HG03469 (cell line): Measurements from ENCODE around the gene SEMA4D.

Experiments used
- ATAC-seq: cut with Tn5 transposase; IDR thresholded peaks from one replicate; pipeline ENCODE4 v1.9.1; 2021; ENCODE audit warnings: mild to moderate bottlenecking, moderate library complexity, moderate number of reproducible peaks; ENCODE audit not compliant: unreplicated experiment

The SEMA4D gene

DNA sequence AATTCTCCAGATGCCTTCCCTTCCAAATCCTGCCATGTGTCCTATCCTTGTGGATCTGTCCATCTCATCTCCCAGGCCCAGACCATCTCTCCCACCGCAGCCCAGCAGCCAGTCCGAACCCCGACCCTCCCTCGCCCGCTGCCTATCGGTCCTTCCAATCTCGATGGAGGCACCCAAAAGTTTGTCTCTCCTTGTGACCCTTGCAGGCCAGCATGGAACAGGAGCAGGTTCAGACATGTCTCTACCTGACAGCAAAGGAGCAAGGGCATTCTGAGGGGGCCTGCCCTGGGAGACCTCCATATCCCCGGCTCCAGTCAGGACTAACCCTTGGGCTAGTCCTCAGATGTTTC is 51.0 kb downstream of the SEMA4D start:
- no peak for ATAC-seq

DNA sequence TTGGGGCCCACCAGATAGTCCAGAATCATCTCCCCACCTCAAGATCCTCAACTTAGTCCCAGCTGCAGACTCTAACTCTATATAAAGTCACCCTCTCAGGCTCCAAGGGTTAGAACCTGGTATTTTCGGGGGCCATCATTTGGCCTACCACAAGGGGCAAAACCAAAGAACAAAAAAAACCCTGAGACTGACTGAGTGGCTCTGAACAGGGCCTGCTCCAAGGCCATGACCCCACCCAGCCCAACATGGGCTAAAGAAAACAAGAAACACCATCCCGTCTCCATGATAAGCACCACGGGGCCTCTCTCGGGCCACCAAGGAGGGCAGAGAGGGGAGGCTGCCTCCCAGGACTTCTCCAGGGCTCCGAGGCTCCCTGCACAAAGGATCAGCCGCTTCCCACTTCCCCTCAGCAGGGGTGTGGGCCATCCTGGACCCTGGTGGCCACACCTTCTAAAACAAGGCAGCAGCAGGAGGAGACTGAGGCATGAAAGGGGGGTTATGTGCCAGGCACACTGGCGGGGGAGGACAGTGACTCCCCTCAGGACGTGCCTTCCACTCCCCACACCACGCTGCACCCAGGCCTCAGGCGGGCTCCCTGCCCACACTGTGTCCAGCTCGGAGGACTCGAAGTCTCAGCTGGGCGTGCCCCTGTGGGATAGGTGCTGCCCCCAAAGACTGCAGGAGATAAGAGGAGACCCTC is 51.5 kb downstream of the SEMA4D start:
- ATAC-seq, result no peak

DNA sequence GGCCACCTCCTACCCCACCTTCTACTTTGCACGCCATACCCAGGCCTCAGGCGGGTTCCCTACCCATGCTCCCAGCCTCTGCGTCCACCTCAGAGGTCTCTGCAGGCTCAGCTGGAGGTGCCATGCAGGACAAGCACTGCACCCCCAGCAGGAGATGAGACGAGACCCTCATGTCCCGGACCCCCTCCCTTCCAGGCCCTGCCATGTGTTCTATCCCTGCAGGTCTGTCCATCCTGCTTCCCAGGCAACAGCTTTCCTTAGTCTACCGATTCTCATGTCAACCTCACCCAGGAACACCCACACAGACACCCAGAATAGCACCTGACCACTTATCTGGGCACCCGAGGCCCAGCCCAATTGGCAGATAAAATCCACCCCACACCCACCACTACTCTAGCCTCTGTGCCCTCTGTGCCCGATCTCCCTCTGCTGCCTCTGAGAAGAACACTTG is 52.1 kb downstream of the SEMA4D start:
- ATAC-seq, result no peak

GRCh38 chr9:89444925-89445765 is 52.8 kb downstream of the SEMA4D start:
- ATAC-seq, result no peak

DNA sequence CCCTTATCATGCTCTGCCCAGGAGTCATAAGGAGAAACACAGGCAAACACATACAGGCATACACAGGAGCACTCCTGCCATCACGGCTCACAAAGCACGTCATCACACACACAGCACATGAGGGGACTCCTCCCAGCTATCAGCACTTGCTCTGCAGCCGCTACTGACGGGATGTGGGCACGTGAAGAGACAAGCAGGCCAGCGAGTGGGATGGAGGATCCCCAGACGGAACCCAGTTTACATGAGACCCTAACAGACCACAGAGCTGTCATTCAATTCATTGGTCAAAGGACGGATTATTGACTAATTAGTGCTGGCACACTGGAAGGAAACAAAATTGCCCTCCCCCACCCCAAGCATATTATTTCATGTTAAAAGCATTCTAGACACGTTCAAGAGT is 53.6 kb downstream of the SEMA4D start:
- no peak for ATAC-seq

- peak; percentile 39 for ATAC-seq
Measured at GRCh38 chr9:89442981-89443814, 54.7 kb downstream of the SEMA4D start.

- ATAC-seq, result no peak
Measured at GRCh38 chr9:89442501-89442978, 55.4 kb downstream of the SEMA4D start.

- no peak for ATAC-seq
Measured at GRCh38 chr9:89441986-89442385, 55.9 kb downstream of the SEMA4D start.

DNA sequence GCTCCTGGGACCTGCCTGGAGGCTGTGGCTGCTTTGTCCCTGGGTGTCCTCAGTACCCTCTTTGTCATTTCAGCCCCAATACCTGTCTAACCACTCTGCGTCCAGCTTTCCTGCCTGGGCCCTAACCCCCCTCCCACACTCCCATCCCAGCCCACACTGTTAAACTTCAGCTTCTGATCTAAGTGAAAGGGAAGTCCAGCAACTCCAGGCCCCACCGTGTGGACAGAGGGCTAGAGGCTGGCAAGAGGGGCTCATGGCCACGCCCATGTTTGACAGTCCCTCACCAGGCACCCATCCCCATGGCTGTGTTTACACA is 56.3 kb downstream of the SEMA4D start:
- no peak for ATAC-seq

GRCh38 chr9:89440951-89441654 is 56.8 kb downstream of the SEMA4D start:
- ATAC-seq, result no peak

DNA sequence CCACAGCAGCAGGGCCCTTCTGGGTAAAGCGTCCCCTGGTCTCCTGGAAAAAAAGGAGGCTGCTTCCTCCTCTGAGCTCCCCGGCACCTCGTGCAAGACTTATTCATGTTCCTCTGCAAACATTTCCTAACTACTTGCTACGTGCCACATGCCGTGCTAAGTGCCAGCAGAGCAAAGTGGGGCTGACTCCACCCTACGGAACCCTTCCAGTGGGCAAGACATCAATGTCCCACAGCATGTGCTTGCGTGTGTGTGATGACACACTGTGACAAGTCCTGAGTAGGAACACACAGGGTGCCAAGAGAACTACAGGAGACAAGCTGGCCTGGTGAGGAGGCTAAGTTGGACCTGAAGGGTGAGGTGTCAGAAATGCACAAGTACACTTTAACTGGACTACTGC is 57.4 kb downstream of the SEMA4D start:
- ATAC-seq, result no peak

DNA sequence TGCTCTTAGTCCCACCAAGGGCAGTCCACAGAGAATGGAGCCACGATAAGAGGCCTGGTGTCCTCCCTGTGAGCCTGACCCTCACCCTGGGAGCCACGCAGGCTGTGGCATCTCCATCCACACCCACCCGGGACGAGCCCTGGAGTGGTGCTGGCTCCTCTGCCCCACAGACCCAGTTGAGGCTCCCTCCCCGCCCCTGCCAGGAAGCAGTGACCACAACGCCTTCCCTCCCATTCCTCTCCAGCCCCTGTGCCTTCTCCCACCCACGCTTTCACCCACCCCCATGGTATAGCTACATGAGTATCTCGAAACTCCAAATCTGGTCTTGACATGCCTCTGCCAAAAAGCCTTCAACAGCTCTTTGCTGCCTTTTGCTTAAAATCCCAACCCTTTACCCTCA is 57.9 kb downstream of the SEMA4D start:
- no peak for ATAC-seq

- no peak for ATAC-seq
Measured at GRCh38 chr9:89439571-89439970, 58.3 kb downstream of the SEMA4D start.

- ATAC-seq, result no peak
Measured at GRCh38 chr9:89438194-89438593, 59.7 kb downstream of the SEMA4D start.

GRCh38 chr9:89437772-89438171 is 60.1 kb downstream of the SEMA4D start:
- no peak for ATAC-seq

DNA sequence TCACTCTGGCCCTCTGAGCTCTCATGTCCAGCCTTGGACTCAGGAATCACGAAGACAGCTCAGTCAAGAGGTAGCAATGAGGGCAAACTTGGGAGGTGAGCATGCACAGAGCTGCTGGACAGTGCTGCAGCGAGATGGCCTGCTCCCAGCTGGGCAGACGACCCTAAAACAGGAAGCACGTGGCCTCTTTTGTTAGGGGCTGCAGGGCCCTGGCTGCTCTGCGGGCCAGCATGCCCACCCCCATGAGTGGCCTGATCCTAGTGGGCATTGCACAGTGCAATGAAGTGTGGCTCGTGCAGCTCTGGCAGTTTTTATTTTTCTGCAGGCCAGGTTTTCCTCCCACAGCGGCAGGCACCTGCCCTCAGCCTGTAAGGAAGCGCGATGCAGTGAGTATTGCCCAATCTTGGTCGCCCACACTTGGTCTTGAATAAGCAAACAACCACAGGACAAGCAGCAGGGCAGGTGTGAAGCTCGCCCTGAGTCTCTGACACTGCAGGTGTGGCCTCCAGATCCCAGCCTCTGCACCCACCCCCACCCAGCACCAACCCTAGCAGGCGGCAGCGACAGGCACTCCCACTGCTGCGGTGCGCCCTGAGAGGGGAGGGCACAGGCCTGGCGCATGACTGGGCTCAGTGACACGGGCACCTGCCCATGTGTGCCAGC is 60.8 kb downstream of the SEMA4D start:
- no peak for ATAC-seq

DNA sequence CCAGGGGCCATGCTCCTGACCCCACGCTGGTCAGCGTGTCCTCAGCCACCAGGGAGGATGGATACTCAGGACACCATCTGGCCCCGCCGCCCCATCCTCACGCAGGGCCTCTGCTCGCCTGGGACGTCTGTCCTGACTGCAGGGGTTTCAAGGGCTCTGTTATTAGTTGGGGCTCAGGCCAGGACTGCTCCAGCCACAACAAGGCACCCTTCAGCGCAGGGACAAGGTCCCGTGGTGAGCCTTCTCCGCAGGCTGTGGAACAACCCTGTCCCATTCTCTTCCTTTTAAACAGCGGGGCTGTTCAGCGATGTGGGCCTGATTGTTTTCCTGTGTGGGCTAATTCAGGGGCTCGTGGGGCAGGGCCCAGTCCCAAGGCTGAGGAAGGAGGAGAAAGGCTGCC is 61.6 kb downstream of the SEMA4D start:
- ATAC-seq, result no peak

DNA sequence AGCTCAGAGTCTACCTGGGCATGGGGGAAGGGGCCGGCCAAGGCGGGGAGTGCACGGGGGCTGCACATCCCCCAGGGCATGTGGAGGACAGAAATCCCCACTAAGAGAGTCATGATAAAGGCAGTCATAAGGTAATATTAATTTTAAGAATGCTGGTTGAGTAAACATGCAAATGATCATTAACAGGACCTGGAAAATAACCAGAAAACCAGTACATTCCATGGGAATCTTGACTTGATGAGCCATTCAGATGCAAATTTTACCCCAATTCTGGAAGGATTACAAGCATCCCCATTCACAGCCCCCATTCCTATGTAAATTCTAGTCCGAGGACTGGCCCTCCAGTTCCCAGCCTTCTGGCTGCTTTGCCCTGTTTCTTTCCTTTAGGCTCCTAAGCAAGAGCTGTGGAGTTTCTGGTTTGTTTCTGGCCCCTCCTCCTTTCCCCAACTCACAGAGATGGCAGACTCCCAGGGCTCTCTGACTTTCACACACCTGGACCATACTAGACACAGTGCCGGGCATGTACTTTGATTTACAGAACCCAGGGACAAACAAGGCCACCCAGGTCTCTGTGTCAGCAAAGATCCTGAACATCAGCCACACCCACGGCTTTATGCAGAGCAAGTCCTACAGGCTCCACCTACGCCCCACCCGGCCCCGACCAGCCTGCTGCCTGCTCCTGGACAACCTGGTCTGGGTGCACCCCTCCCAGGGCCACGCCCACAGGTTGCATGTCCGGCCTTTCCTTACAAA is 62.7 kb downstream of the SEMA4D start:
- ATAC-seq, result no peak

GRCh38 chr9:89434636-89435035 is 63.3 kb downstream of the SEMA4D start:
- ATAC-seq, result no peak

- ATAC-seq, result no peak
Measured at GRCh38 chr9:89433826-89434225, 64.1 kb downstream of the SEMA4D start.
